IPS DF 19.7 (cell line): ENCODE measurements around the gene PDE6B.
"Not testable (repeated sequence)": the region's sequence is repeated elsewhere in the genome, so short reads cannot be mapped to it uniquely, and the experiment has no call there.

Experiments
- DNase-seq: peaks from one replicate; pipeline ENCODE4 v3.0.0-alpha.2; 2013; ENCODE audit warnings: low read depth, low spot score

Gene PDE6B

GRCh38 chr4:635851-636627, 10.7 kb downstream of the PDE6B start:
- DNase-seq = no peak

DNA sequence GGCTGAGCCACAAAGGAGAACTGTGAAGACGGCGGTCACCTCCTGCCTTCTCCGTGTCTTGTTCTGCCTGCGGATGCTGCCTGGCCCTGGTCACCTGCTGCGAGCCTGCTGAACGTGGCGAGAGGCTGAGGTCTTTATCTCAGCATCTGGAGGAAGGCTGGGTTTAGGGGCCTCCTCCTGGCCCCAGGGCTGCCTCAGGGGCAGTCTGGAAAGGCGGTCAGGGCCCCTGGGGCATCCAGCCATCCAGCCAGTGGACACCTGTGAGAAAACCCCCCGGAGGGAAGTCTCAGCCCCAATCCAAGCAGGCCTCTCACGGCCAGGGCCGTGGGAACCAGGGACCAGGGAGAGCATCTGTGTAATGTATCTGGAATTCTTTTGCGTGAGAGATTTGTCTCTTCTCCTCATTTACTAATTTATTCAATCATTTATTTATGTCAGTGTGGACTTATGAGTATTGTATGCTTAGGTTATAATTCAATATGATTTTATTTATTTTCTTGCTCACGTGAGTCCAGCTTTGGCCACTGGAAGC, 11.3 kb downstream of the PDE6B start:
- no peak for DNase-seq

DNA sequence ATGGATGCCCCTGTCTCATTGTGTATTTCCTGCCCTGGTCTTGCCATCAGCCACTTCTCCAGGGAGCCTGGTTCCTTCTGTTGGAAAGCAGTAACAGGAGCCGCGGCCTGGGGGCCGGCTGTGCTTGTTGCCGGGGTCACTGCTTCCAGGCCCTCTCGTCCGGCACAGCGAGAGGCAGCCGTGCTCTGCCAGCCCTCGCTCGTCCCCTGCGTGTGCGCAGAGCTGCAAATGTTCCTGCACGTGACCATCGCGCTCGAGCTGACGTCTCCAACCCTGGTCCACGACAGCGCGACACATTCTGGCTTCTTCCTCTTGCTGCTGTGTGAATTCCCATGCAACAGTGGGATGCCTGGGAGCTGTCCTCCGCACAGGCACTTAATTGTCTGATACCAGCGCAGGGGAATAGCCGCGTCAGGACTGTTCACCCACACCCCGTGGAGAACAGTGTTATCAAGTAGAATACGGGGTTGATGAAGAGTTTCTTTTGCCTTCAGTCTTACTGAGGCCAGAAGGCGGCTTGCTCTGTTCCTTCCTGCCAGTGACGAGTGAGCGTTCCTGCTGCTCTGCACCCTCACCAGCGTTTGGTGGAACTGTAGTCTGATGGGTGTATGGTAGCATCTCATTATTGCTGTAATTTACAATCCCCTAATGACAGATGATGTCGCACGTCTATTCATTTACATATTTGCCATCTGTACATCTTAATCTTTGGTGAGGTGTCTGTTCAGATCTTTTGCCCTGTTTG, 12.3 kb downstream of the PDE6B start:
- DNase-seq = no peak

- not testable (repeated sequence) for DNase-seq
Measured at GRCh38 chr4:642366-642765, 17.0 kb downstream of the PDE6B start.

DNA sequence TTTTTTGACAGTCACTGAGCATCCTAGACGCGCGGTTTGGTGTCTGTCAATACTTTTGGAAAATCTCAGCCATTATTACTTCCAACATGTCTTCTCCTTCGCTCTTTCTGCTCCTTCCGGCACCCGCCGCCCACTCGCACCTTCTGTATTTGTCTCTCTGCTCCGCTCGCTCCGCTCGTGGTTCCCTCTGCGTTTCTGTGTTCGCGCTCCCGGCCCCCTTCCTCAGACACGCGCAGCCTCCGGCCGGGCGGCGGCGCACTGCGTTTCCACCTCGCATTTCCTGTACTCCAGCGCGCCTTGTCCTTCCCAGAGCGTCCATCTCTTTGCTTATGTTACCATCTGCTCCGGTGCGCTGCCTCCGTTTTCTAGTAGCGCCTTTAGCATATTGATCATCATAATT, 21.1 kb downstream of the PDE6B start:
- DNase-seq = no peak

DNA sequence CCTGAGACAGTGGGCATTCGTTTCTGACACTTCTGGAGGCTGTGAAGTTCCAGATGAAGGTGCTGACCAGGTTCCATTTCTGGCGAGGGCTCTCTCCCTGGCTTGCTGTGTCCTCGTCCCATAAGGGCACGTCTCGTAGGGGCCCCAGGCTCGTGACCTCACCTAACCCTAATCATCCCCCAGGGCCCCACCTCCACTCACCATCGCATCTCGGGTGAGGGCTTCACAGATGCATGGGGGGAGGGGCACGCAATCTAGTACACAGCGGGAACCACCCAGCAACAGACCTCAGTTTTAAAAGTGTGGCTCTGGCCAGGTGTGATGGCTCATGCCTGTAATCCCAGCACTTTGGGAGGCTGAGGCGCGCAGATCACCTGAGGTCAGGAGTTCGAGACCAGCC, 22.1 kb downstream of the PDE6B start:
- DNase-seq = no peak

GRCh38 chr4:648579-649292, 23.4 kb downstream of the PDE6B start:
- DNase-seq = no peak

GRCh38 chr4:649293-649625, 23.9 kb downstream of the PDE6B start:
- DNase-seq = no peak

GRCh38 chr4:649751-650310, 24.5 kb downstream of the PDE6B start:
- no peak for DNase-seq

- no peak for DNase-seq
Measured at GRCh38 chr4:650461-650860, 25.1 kb downstream of the PDE6B start.

DNA sequence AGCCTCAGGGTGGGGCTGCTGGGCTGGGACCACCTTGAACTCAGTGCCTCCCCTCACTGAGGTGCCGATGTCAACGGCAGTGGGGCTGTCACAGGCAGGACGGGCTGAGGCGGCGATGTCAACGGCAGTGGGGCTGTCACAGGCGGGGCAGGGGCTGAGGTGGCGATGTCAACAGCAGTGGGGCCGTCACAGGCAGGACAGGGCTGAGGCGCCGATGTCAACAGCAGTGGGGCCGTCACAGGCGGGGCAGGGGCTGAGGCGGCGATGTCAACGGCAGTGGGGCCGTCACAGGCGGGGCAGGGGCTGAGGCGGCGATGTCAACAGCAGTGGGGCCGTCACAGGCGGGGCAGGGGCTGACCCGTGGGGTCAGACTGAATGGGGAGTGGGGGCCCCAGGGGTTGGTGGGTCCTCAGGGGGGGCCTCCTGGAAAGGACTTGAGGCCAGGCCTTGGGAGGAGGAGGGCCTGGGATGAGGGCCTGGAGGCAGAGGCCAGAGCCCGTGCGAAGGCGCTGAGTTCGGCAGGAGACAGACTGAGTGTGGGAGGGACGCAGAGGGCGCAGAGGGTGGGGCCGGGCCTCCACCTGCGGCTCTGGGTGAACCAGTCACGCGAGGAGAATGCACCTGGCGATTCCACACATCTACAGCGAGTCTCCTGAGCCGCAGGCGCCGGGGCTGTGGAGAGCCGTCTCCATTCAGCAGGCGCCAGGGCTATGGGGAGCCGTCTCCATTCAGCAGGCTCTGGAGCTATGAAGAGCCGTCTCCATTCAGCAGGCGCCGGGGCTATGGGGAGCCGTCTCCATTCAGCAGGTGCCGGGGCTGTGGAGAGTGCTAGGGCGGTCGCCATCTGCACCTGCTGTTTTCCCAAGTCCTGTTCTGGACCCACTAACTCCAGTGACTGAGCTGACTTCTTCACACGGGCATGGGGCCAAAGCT, 25.8 kb downstream of the PDE6B start:
- DNase-seq = no peak

GRCh38 chr4:651884-652642, 26.7 kb downstream of the PDE6B start:
- no peak for DNase-seq

GRCh38 chr4:653080-653821, 27.9 kb downstream of the PDE6B start:
- no peak for DNase-seq

- no peak for DNase-seq
Measured at GRCh38 chr4:653831-654502, 28.6 kb downstream of the PDE6B start.

DNA sequence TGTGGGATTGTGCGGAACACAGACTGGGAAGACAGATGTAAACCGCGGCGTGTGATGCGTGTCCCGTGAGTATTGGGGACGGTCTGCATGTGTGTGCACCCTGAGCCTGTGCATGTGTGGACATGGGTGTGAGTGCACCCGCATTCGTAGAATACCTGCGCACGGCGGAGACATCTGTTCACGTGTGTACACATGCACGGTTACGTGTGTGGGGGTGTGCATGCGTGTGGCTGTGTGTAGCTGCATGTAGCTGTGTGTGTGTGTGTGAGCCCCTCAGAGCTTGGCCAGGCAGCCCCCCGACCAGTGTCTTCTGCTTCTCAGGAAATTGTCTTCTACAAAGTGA, 29.1 kb downstream of the PDE6B start:
- no peak for DNase-seq

GRCh38 chr4:654871-655463, 29.6 kb downstream of the PDE6B start:
- no peak for DNase-seq

DNA sequence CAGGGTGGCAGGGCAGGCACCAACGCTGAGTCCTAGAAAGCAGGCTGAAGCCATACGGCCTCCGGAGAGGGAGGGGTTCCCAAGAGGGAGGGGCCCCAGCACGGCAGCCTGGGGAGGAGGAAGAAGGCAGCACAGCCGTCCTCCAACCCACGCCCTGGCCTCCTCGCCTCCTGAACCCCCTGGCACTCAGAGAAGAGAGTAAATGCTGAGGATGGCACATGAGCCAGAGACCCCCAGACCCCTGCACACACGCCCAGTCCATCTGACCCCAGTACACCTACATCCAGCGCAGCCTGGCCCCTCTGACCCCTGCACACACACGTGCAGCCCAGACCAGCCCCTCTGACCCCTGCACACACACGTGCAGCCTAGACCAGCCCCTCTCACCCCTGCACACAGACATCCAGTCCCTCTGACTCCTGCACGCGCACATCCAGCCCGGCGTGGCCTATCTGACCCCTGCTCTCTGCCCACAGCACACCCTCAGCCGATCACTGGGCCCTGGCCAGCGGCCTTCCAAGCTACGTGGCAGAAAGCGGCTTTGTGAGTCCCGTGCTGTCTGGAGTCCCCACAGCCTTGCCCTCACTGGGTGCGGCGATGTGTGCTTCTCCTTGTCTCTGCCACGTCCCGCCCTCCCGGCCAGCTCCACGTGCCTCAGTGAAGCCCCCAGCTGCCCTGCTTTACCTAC, 30.2 kb downstream of the PDE6B start:
- no peak for DNase-seq
